Pancreas (tissue), 10 donors: ENCODE measurements around the gene KRT222. TPM values are rescaled to one million over a fixed set of nuclear protein-coding genes. Genes with fewer than 3 reads are reported as not detected.

ENCODE experiments used
- ATAC-seq, 4 donors: fragments of 200-7000 bp; cut with Tn5 transposase; one replicate each; pipeline versions ENCODE4 v1.8.0 to v1.9.1; 2020; ENCODE audit warnings: mild to moderate bottlenecking in 4 of 4, moderate library complexity in 4 of 4
- DNase-seq, 6 donors: peaks; one replicate each; pipeline ENCODE4 v3.0.0-alpha.2; 2020
- FAIRE-seq: peaks from 2 replicates; lab custom pipeline; 2012; peaks lifted over from hg19 to GRCh38; lab: Jason Lieb, UNC
- H3K27ac ChIP-seq, 4 donors: fragments of 200-600 bp; sonication (generic); 1 replicate in 3 of 4; 2 replicates in 1 of 4; pipeline versions ENCODE4 v1.5.0 to v1.8.0; 2020
- H3K27me3 ChIP-seq, 4 donors: fragments of 200-600 bp; one replicate each; pipeline ENCODE4 v1.8.0; 2021
- H3K36me3 ChIP-seq, 3 donors: fragments of 200-600 bp; sonication (generic) in 1 of 3; one replicate each; pipeline versions ENCODE4 v1.5.0 to v1.8.0; 2020 to 2021
- H3K4me1 ChIP-seq, 3 donors: fragments of 200-600 bp; one replicate each; pipeline ENCODE4 v1.8.0; 2021
- H3K4me3 ChIP-seq, 4 donors: fragments of 200-600 bp; sonication (generic) in 2 of 4; one replicate each; pipeline versions ENCODE4 v1.5.0 to v1.8.0; 2020 to 2021
- H3K9me3 ChIP-seq, 4 donors: fragments of 200-600 bp; one replicate each; pipeline ENCODE4 v1.8.0; 2021
- CTCF ChIP-seq, 4 donors: fragments of 200-600 bp; sonication (generic) in 3 of 4; IDR thresholded peaks; one replicate each; pipeline versions ENCODE4 v1.5.0 to v1.8.0; 2021; ENCODE audit warnings: antibody characterized with exemption in 4 of 4
- WGBS, 2 donors: extraction: QIAGEN DNeasy Blood & Tissue Kit; methylation state at CpG; one replicate each; pipeline ENCODE4 v1.1.7; 2013; 5-methylcytosine and 5-hydroxymethylcytosine counted together
- intact Hi-C, 3 donors: fragments of 100-400 bp; cut with DNase I; formaldehyde crosslinking; loops; one replicate each; pipeline versions ENCODE4 v1.11.1 to v1.14.2; 2022
- polyA plus RNA-seq, 2 donors: library from polyadenylated mRNA; stranded (reverse); fragments of 200-250 nt; gene quantifications; one replicate each; pipeline ENCODE4 v1.2.3, GENCODE V29; 2013
- total RNA-seq, 6 donors: library from RNA; stranded (reverse); fragmentation: NEBNext Ultra II Directional in 4 of 6; extraction: Animal tissue kit (Norgen Biotek cat#: 25700) in 4 of 6; gene quantifications; one replicate each; pipeline versions ENCODE4 v1.2.1 to v1.2.4, GENCODE V29; 2021 to 2023
- donor health status: healthy with polysubstance abuse.
- donor health status: DM: no; HTN: no; CAD: no; lungs with moderate emphysema.
- donor health status: DM: no; HTN: no; CAD: no.
- donor health status: control.
- donor health status: control.
- donor health status: Bipolar disorder and iron deficiency.
- donor health status: DM: yes; HTN: yes; CAD: no.
- donor health status: DM: no; HTN: no; CAD: no.
- donor health status: DM: no; HTN: no; CAD: no.
- donor health status: DM: yes; HTN: yes; CAD: no.

Gene KRT222
- total and polyA plus RNA-seq, 8 donors = 0.28 to 4.9 (median 1.4) TPM

DNA sequence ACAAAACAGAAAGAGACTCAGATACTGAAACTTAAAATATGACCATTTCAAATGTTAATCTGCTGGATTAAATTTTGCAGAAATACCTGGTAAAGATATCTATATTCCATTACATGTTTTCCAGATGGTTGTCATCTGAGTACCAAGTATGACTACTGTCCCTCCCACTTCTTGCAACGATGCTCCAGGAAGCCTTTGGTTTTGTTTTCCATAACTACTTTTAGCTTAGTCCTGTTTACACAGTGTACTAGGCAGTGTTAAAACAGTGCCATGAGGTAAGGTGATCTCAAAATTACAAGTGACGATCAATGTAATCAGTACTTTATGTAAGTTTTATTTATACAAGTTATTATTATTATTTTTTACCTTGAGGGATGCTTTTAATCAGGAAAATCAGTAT lies 35.1 kb downstream of the KRT222 start:
- Histone ChIP-seq H3K9me3 (no peaks in the 10 kb centered on the region), H3K27me3 (no peaks in the 10 kb centered on the region), H3K36me3 (peaks cover 9 to 56% (median 32%) of the 10 kb centered on the region in 3 donors), H3K4me1 (no peaks in the 10 kb centered on the region), H3K4me3 (no peak overlapping the region), H3K27ac (no peak overlapping the region)
- ATAC-seq (no peak), DNase-seq (no peak), FAIRE-seq (no peak)
- TF ChIP-seq CTCF (IDR thresholded peaks at IDR 0.05) = no peak
- intact Hi-C loops = no loop called here
- 41 to 46% methylated on average over 2 of the region's 2 CpGs for WGBS, 2 donors

DNA sequence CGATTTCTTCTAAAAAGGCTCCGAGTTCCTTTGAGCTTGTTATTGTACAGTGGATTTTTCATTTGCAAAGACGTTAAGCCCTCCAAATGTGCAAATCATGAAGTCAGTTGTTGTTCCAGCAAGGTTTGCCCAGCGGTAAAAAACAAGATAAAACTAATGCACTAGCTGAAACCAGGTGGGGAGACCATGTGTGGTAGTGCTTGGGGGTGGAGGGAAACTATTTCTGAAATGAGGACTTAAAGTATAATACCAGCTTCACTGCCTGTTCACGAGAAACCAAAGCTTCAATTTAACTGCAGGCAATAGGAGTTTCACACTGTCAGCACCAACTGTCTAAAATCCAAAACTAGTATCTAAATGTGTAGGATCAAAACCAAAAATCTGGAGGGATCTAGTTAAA lies 39.7 kb downstream of the KRT222 start:
- no peak for TF ChIP-seq CTCF (IDR thresholded peaks at IDR 0.05)
- FAIRE-seq = no peak
- WGBS, 2 donors = 33 to 56% methylated on average over 5 of the region's 5 CpGs

GRCh38 chr17:40623419-40624210 lies 41.4 kb downstream of the KRT222 start:
- Histone ChIP-seq H3K4me3 (no peak overlapping the region), H3K4me1 (no peaks in the 10 kb centered on the region), H3K27ac (no peak overlapping the region), H3K9me3 (no peaks in the 10 kb centered on the region), H3K36me3 (peaks cover 0 to 4% (median 1%) of the 10 kb centered on the region in 3 donors), H3K27me3 (peaks cover 0 to 7% (median 3%) of the 10 kb centered on the region in 4 donors)
- 65 to 85% methylated on average over 12 of the region's 12 CpGs for WGBS, 2 donors
- no peak for FAIRE-seq
- intact Hi-C loops = no loop called here
- TF ChIP-seq CTCF (IDR thresholded peaks at IDR 0.05) = no peak
- no peak for DNase-seq
- no peak for ATAC-seq

More for the DNA sequence above, 39.7 kb downstream of the KRT222 start:
- H3K27ac ChIP-seq = no peak overlapping the region
- peaks cover 0 to 7% (median 0%) of the 10 kb centered on the region in 4 donors for H3K27me3 ChIP-seq
- ATAC-seq (no peak), DNase-seq (no peak)
- H3K4me1 ChIP-seq = no peaks in the 10 kb centered on the region
- H3K9me3 ChIP-seq = no peaks in the 10 kb centered on the region
- peaks cover 3 to 17% (median 8%) of the 10 kb centered on the region in 3 donors for H3K36me3 ChIP-seq
- no peak overlapping the region for H3K4me3 ChIP-seq
- intact Hi-C loops = no loop called here

DNA sequence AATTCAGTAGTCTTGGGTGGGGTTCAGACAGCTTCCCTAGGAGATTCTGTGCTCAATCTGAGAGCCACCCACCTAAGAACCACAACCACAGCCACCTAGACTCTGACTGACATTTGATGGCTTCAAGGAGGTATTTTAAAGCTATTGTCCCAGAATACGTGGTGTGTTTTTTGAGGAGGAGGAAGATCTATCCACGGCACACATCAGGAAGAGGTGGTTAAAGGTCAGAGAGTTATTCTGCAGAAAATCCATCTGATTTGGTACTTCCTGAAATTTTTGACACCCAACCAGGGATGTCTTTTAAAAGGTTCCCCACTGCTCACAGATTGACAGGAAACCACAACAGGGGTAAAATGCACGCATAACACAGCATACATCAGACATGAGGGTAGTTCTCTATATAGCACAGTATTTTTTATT lies 42.5 kb downstream of the KRT222 start:
- intact Hi-C loops = no loop called here

More for the DNA sequence above, 42.5 kb downstream of the KRT222 start:
- ATAC-seq (no peak), FAIRE-seq (no peak), DNase-seq (no peak)
- Histone ChIP-seq H3K27me3 (peaks cover 0 to 13% (median 3%) of the 10 kb centered on the region in 4 donors), H3K36me3 (no peaks in the 10 kb centered on the region), H3K27ac (no peak overlapping the region), H3K9me3 (no peaks in the 10 kb centered on the region), H3K4me3 (no peak overlapping the region), H3K4me1 (no peaks in the 10 kb centered on the region)
- WGBS, 2 donors = 31 to 44% methylated on average over 3 of the region's 3 CpGs
- TF ChIP-seq CTCF (IDR thresholded peaks at IDR 0.05) = no peak
